ENCODE results near the gene ABCC4. TPM values are rescaled to one million over a fixed set of nuclear protein-coding genes. Genes with fewer than 3 reads are reported as not detected.

Gene ABCC4
- total RNA-seq, 1 experiment from 2014 or later, result 26.3 TPM

DNA sequence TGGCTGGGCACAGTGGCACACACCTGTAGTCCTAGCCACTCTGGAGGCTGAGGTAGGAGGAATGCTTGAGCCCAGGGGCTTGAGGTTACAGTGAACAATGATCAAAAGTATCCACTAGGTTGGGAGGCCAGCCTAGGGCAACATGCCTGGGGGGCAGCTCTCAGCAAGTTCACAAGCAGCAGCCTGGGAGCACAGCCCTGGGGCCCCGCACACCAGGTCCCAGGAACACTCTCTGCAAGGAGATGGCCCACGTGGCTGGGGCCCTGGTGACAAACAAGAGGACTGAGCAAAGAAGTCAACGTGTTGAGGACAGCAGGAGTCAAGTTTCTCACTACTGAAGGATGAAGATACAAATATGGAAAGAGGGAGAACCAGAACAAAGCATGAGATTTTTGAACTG lies 39.3 kb downstream of the ABCC4 start:
- DNase-seq (ENCODE audit: low read depth, low spot score) (no peak), ATAC-seq (0 out of 2 replicates have a peak, but pooled peaks have one; percentile 32)
- Histone ChIP-seq H3K36me3 (ENCODE audit: control insufficient read depth in 1 of 2, insufficient read depth in 2 of 2, low read length in 2 of 2) (no peaks in the 10 kb centered on the region; a peak in 1 of 4 replicates), H3K4me3 (replicated peaks in 1 of 2; ENCODE audit: low read depth in 1 of 2, low read length in 2 of 2) (no peak overlapping the region), H3K79me2 (ENCODE audit: insufficient read depth, low read length) (peaks cover 68% of the 10 kb centered on the region), H3K27me3 (ENCODE audit: insufficient read depth, low read length) (no peaks in the 10 kb centered on the region), H3K9ac (ENCODE audit: low read length) (no peak overlapping the region), H3K4me2 (ENCODE audit: low read length) (no peak overlapping the region), H2AFZ (ENCODE audit: low read depth, low read length, poor library complexity, severe bottlenecking) (no peak overlapping the region), H3K27ac (ENCODE audit: low read depth, low read length) (no peak overlapping the region), H3K4me1 (ENCODE audit: control insufficient read depth in 1 of 2, insufficient read depth in 2 of 2, low read length in 2 of 2) (peaks cover 21 to 57% of the 10 kb centered on the region in 2 experiments), H3K9me3 (ENCODE audit: control insufficient read depth in 1 of 2, insufficient read depth in 1 of 2, low read depth in 1 of 2, low read length in 2 of 2) (no peaks in the 10 kb centered on the region; a peak in 1 of 4 replicates), H4K20me1 (ENCODE audit: insufficient read depth) (no peaks in the 10 kb centered on the region), H3K9me2 (ENCODE audit: insufficient read depth) (no peaks in the 10 kb centered on the region)
- ChIA-PET CTCF (no interaction called here), RAD21 (ENCODE audit: low non-redundant PET in 1 of 2, low total read pairs in 2 of 2, uncharacterized antibody in 2 of 2, unreplicated experiment in 2 of 2) (interaction anchor here in 1 of 2 experiments (0.6 kb wide), 1 partner anchor 1706 kb away, joined by 9 read pairs; no protein-coding TSS in a partner anchor), POLR2A (no interaction called here)
- no TSS peak for BruUV-seq (replicated peaks)
- intact Hi-C loops (cut with micrococcal nuclease), result no loop called here
- TF ChIP-seq RAD21 (IDR thresholded peaks at IDR 0.05; ENCODE audit: low read depth) (no peak), YY1 (IDR thresholded peaks at IDR 0.05; ENCODE audit: extremely low read depth, insufficient replicate concordance, low read depth, low read length) (no peak), EZH2phosphoT487 (IDR thresholded peaks at IDR 0.05; ENCODE audit: borderline replicate concordance) (no peak), SIN3A (IDR thresholded peaks at IDR 0.05; ENCODE audit: low read depth) (no peak), JUND (IDR thresholded peaks at IDR 0.05) (no peak), FOSL1 (IDR thresholded peaks at IDR 0.05; ENCODE audit: low read depth) (no peak), SP1 (IDR thresholded peaks at IDR 0.05; ENCODE audit: low read depth) (no peak), ZNF274 (IDR thresholded peaks at IDR 0.05; ENCODE audit: low read depth, low read length) (no peak), CTCF (IDR thresholded peaks at IDR 0.05 in 2 of 3, conservative IDR thresholded peaks at IDR 0.05 in 1 of 3; ENCODE audit: borderline replicate concordance in 1 of 3, insufficient read depth in 1 of 3, low read depth in 2 of 3, low read length in 2 of 3) (no peak)
